ENCODE measurements around the gene ERMARD.

Gene ERMARD

DNA sequence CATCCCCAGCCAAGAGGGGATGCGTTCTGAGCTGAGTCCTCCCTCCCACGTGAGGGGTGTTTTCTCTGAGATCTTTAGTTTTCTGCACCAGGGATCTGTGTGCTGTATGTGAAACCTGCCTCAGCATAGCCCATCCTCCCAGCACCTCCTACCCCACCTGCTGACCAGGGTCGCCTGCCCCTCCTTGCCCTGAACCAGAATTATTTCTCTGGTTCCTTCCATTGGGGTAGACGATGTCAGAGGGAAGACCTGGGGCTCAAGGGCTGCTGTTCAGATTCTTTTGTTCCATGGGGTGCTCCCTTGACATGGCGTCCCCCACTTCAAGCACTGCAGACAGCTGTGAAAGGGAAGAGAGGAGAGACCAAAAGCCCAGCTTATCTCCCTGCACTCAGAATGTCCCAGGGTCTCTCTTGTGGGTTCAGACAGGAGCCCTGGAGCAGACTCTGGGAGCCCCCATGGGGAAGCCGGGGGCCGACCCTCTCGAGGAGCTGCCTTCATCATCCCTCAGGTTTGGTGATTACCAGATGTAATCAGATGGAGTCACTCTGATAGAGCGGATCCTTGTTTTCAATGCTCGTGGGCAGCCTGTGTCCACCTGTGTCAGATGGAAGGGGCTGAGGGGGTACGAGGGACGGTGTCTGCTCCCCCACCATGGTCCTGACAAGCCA lies 74.3 kb downstream of the ERMARD start:
- no peak for DNase-seq (ENCODE audit: low spot score)

DNA sequence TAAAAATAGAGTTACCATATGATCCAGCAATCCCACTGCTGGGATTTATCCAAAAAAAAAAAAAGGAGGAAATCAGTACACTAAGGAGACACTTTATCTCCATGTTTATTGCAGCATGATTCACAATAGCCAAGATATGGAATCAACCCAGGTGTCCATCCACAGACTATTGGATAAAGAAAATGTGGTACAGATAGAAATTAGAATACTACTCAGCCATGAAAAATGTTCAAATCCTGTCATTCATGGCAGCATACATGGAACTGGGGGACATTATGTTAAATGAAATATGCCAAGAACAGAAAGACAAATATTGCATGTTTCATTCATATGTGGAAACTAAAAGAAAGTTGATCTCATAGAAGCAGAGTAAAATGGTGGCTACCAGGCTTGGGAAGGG lies 75.3 kb downstream of the ERMARD start:
- DNase-seq (ENCODE audit: low spot score): no peak

DNA sequence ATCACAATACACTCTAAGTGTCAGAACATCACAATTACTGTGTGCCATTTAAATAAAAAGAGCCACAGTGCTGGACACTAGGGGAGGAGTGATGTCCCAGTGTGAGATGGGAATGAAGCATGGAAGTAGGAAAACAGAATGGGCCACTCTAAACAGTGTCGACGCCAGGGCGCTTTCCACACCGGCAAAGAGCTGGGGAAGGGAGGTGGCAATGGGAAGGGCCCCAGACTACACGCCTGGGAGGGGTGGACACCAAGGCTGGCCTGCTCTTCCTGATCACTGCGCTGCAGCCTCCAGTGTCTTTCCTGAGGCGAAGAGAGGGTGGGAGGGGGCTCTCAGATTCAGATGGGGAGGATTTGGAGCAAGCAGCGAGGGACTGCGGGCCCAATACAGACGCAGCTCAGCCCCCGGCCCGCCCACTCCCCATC lies 75.9 kb downstream of the ERMARD start:
- DNase-seq (ENCODE audit: low spot score): no peak

DNA sequence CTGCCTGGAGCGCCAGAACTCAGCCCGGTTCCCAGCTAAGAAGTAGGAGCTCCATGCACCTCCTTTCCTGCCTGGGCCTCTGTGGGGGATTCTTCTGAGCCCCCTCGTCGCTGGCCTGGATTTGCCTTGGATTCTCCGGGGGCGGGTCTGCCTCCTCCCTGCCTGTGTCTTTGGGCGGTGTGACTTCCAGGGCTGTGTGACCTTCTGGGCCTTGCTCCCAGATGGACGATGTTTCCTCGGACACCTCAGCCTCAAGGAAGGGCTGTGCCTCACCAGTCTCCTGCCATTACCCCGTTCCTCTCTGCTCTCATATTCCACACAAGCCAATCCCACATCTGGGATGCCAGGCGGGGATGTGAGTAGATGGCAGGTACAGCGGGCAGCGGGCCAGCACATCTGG lies 76.8 kb downstream of the ERMARD start:
- DNase-seq (ENCODE audit: low spot score): no peak

DNA sequence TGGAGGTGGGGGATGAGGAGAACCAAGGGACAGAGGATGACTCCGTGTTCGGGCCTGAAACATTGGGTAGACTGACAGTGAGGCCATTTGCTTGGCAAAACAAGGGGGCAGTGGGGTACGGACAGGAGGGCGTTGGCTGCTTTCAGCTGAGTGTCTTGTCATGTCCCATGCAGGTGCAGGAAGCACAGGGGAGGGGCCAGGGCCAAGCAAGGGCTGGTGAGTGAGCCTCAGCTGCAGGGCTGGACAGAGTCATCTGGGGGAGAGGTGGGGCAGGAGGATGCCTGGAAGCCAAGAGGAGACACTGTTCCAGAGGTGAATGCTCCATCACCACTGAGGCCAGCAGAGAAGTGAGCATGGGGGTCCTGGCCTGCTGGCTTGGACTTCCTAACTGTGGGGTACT lies 78.4 kb downstream of the ERMARD start:
- DNase-seq (ENCODE audit: low spot score): no peak

DNA sequence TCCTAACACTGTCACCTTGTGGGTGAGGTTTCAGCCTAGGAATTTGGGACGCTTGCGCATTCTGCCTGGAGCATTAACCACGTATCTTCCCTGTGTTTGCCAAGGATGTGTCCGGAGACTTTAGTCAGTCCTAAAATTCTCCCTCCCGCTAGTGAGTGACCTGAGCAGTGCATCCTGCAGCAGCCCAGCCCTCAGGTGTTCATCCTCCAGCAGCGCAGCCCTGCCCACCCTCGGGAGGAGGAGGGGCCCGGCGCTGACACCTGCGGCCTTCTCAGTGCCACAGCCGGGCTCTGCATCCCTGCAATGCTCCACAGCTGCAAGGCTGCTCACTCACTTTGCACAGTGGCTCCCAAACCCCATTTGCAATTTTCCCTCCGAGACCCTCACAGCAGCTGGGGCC lies 79.5 kb downstream of the ERMARD start:
- DNase-seq (ENCODE audit: low spot score): no peak

All from SW480 (cell line).